ENCODE measurements around the gene POLR2L.

DNA sequence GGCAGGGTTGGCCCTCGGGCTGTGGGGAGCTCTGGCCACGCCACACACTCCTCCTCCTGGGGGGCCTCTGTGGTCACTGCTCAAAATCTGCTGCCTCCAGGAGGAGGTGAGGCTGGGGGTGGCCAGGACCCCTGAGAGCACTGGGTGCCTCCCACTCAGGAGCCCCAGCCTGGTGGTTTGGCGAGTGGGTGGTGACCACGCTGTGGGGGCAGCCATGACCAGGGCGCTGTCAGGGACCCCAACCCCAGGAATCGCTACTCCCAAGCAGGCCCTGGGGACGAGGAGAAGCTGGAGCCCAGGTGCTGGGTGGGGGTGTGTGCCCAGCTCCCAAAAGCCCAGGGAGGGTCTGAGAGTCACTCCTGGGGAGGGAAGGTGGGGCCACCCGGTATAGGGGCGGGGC is 30.5 kb upstream of the POLR2L start:
- TF ChIP-seq, protein P1, sequence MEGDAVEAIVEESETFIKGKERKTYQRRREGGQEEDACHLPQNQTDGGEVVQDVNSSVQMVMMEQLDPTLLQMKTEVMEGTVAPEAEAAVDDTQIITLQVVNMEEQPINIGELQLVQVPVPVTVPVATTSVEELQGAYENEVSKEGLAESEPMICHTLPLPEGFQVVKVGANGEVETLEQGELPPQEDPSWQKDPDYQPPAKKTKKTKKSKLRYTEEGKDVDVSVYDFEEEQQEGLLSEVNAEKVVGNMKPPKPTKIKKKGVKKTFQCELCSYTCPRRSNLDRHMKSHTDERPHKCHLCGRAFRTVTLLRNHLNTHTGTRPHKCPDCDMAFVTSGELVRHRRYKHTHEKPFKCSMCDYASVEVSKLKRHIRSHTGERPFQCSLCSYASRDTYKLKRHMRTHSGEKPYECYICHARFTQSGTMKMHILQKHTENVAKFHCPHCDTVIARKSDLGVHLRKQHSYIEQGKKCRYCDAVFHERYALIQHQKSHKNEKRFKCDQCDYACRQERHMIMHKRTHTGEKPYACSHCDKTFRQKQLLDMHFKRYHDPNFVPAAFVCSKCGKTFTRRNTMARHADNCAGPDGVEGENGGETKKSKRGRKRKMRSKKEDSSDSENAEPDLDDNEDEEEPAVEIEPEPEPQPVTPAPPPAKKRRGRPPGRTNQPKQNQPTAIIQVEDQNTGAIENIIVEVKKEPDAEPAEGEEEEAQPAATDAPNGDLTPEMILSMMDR (IDR thresholded peaks at IDR 0.05; ENCODE audit: low read length), result no peak
- TF ChIP-seq EZH2phosphoT487 (IDR thresholded peaks at IDR 0.05; ENCODE audit: low read length) (no peak), EZH2 (optimal IDR thresholded peaks at IDR 0.05; ENCODE audit: low read depth, low read length) (no peak)
